IMR-90 (cell line): ENCODE results near the gene RAPGEF1. TPM values are rescaled to one million over a fixed set of nuclear protein-coding genes. Genes with fewer than 3 reads are reported as not detected.
A peak's percentile ranks its signal among the peaks of the same experiment; 100 is the strongest.

Experiments used
- ATAC-seq: fragments of 200-7000 bp; cut with Tn5 transposase; 2 replicates; pipeline ENCODE4 v1.9.1; 2020; ENCODE audit warnings: low read depth, mild to moderate bottlenecking, moderate library complexity
- BruUV-seq: library from RNA; stranded (reverse); fragments of 400-500 nt; replicated peaks from 2 replicates; lab custom pipeline; 2021; lab: Mats Ljungman, UMichigan
- CTCF ChIA-PET: fragments of 300-600 bp; formaldehyde crosslinking; extraction: SDS; loops from one replicate; lab custom pipeline; 2021; ENCODE audit warnings: antibody characterized with exemption; lab: Yijun Ruan, JAX
- POLR2A ChIA-PET: fragments of 300-600 bp; sonication (Branson Sonifier 250); formaldehyde crosslinking; loops from one replicate; lab custom pipeline; 2022; ENCODE audit warnings: antibody characterized with exemption; ENCODE audit not compliant: unreplicated experiment; lab: Charles Lee
- DNase-seq: peaks from one replicate; pipeline ENCODE4 v3.0.0; 2013
- H2AFZ ChIP-seq: replicated peaks from 2 replicates; pipeline ENCODE3; 2013; ENCODE audit warnings: low read length, mild to moderate bottlenecking; ENCODE audit not compliant: poor library complexity
- H2AK5ac ChIP-seq: 2 replicates; pipeline ENCODE4 v1.6.1; 2013; ENCODE audit warnings: low read depth, low read length, inconsistent platforms
- H2AK9ac ChIP-seq: replicated peaks from 2 replicates; pipeline ENCODE3; 2013; ENCODE audit warnings: mild to moderate bottlenecking, low read depth, low read length, moderate library complexity; ENCODE audit not compliant: poor library complexity
- H2BK120ac ChIP-seq: 2 replicates; pipeline ENCODE4 v1.6.1; 2013; ENCODE audit warnings: low read depth, low read length, inconsistent platforms
- H2BK15ac ChIP-seq: 3 replicates; pipeline ENCODE4 v1.6.1; 2013; ENCODE audit warnings: low read depth, low read length, inconsistent platforms
- H2BK20ac ChIP-seq: 2 replicates; pipeline ENCODE4 v1.6.1; 2013; ENCODE audit warnings: low read depth, mild to moderate bottlenecking, inconsistent platforms, low read length, moderate library complexity
- H2BK5ac ChIP-seq: 2 replicates; pipeline ENCODE4 v1.6.1; 2013; ENCODE audit warnings: mild to moderate bottlenecking, low read depth, low read length, inconsistent platforms; ENCODE audit not compliant: poor library complexity, severe bottlenecking
- H3K14ac ChIP-seq: replicated peaks from 2 replicates; pipeline ENCODE4 v1.6.1; 2013; ENCODE audit warnings: low read depth, low read length, inconsistent platforms
- H3K18ac ChIP-seq: 2 replicates; pipeline ENCODE4 v1.6.1; 2013; ENCODE audit warnings: low read depth, low read length, control low read depth
- H3K23ac ChIP-seq: 2 replicates; pipeline ENCODE4 v1.6.1; 2013; ENCODE audit warnings: low read depth, low read length, inconsistent platforms
- H3K27ac ChIP-seq: 2 replicates; pipeline ENCODE4 v1.5.1; 2013; ENCODE audit warnings: mild to moderate bottlenecking, control low read depth, low read length; ENCODE audit not compliant: insufficient read depth
- H3K27me3 ChIP-seq: 2 replicates; pipeline ENCODE4 v1.6.1; 2013; ENCODE audit warnings: low read length; ENCODE audit not compliant: control insufficient read depth, insufficient read depth
- H3K36me3 ChIP-seq: 2 replicates; pipeline ENCODE4 v1.6.1; 2013; ENCODE audit warnings: low read length, mixed read lengths; ENCODE audit not compliant: control insufficient read depth, insufficient read depth
- H3K4ac ChIP-seq: 2 replicates; pipeline ENCODE4 v1.6.1; 2013; ENCODE audit warnings: low read depth, low read length, inconsistent platforms
- H3K4me1 ChIP-seq: 2 replicates; pipeline ENCODE4 v1.6.1; 2013; ENCODE audit warnings: low read length, mixed read lengths; ENCODE audit not compliant: control insufficient read depth, insufficient read depth
- H3K4me2 ChIP-seq: 2 replicates; pipeline ENCODE4 v1.6.1; 2013; ENCODE audit warnings: low read depth, mild to moderate bottlenecking, control low read depth, low read length, moderate library complexity
- H3K4me3 ChIP-seq: 2 replicates; pipeline ENCODE4 v1.5.1; 2013; ENCODE audit warnings: low read depth, mild to moderate bottlenecking, control low read depth, low read length, moderate library complexity; ENCODE audit not compliant: insufficient read depth
- H3K56ac ChIP-seq: 2 replicates; pipeline ENCODE4 v1.6.1; 2013; ENCODE audit warnings: low read length, inconsistent platforms; ENCODE audit not compliant: insufficient read depth; ENCODE audit errors: extremely low read depth
- H3K79me1 ChIP-seq, 2 experiments: 2 replicates each; pipeline ENCODE4 v1.6.1; 2013; ENCODE audit warnings: low read length in 2 of 2, inconsistent platforms in 1 of 2, low read depth in 1 of 2
- H3K9ac ChIP-seq: 2 replicates; pipeline ENCODE4 v1.6.1; 2013; ENCODE audit warnings: low read depth, low read length, control low read depth
- H3K9me1 ChIP-seq: 2 replicates; pipeline ENCODE4 v1.6.1; 2013; ENCODE audit warnings: low read length, inconsistent platforms; ENCODE audit not compliant: insufficient read depth
- H3K9me3 ChIP-seq: 2 replicates; pipeline ENCODE4 v1.6.1; 2013; ENCODE audit warnings: low read length; ENCODE audit not compliant: control insufficient read depth, insufficient read depth
- H4K20me1 ChIP-seq: 2 replicates; pipeline ENCODE4 v1.6.1; 2013; ENCODE audit warnings: low read length, inconsistent platforms; ENCODE audit not compliant: insufficient read depth
- H4K5ac ChIP-seq: 2 replicates; pipeline ENCODE4 v1.6.1; 2013; ENCODE audit warnings: mild to moderate bottlenecking, low read depth, low read length, control low read depth
- H4K8ac ChIP-seq, 2 experiments: 2 replicates each; pipeline ENCODE4 v1.6.1; 2013; ENCODE audit warnings: low read depth in 2 of 2, low read length in 2 of 2, control low read depth in 1 of 2, inconsistent platforms in 1 of 2
- H4K91ac ChIP-seq: 2 replicates; pipeline ENCODE4 v1.6.1; 2013; ENCODE audit warnings: low read depth, low read length, inconsistent platforms; ENCODE audit not compliant: insufficient read depth
- CEBPB ChIP-seq: IDR thresholded peaks from 2 replicates; pipeline ENCODE4 v1.6.1; 2012; ENCODE audit warnings: low read depth, low read length, improper control_type of control experiment
- RAD21 ChIP-seq: IDR thresholded peaks from 2 replicates; pipeline ENCODE4 v1.6.1; 2012; ENCODE audit warnings: low read length, improper control_type of control experiment
- RCOR1 ChIP-seq: IDR thresholded peaks from 2 replicates; pipeline ENCODE4 v1.6.1; 2012; ENCODE audit warnings: mild to moderate bottlenecking, low read length, improper control_type of control experiment; ENCODE audit not compliant: insufficient replicate concordance
- RFX5 ChIP-seq: IDR thresholded peaks from 2 replicates; pipeline ENCODE4 v1.8.0; 2012; ENCODE audit warnings: low read depth, mild to moderate bottlenecking, low read length, moderate library complexity
- SMC3 ChIP-seq: fragments of 150-350 bp; IDR thresholded peaks from 2 replicates; pipeline ENCODE4 v1.6.1; 2016; ENCODE audit warnings: low read depth, mild to moderate bottlenecking, antibody characterized with exemption, low read length, moderate library complexity
- WGBS, 2 experiments: methylation state at CpG; one replicate each; pipeline versions ENCODE4 v1.1.5 to v1.1.7; 2013; ENCODE audit warnings: missing lambda C conversion rate in 2 of 2; ENCODE audit not compliant: insufficient read length in 1 of 2; ENCODE audit errors: extremely low coverage in 2 of 2; 5-methylcytosine and 5-hydroxymethylcytosine counted together
- dilution Hi-C: fragments of 300-500 bp; cut with HindIII; formaldehyde crosslinking; loops from one replicate; pipeline ENCODE4 v1.14.3; 2018; ENCODE audit warnings: low sequenced_read_pairs; ENCODE audit not compliant: unreplicated experiment
- in situ Hi-C: fragments of 300-500 bp; cut with MboI; formaldehyde crosslinking; loops from 3 replicates; pipeline ENCODE4 v1.14.3; 2019; ENCODE audit warnings: low sequenced_read_pairs, inconsistent platforms, mixed read lengths
- intact Hi-C: fragments of 100-400 bp; cut with micrococcal nuclease; formaldehyde crosslinking; loops from 2 replicates; pipeline ENCODE4 v1.10.0; 2022
- polyA plus RNA-seq, 3 experiments: library from polyadenylated mRNA; depleted of rRNA; stranded (reverse); fragments of >200 nt; gene quantifications; 2 replicates each; pipeline ENCODE4 v1.2.3, GENCODE V29; 2012; ENCODE audit warnings: low replicate concordance in 1 of 3
- total RNA-seq: library from RNA; depleted of rRNA; stranded (reverse); fragments of >200 nt; gene quantifications from 2 replicates; pipeline ENCODE4 v1.2.3, GENCODE V29; 2012
- TF ChIP-seq, protein P1 (sequence below): fragments of 150-350 bp; IDR thresholded peaks from 2 replicates; pipeline ENCODE4 v1.6.1; 2016; ENCODE audit warnings: low read depth, mild to moderate bottlenecking, low read length, moderate library complexity, borderline replicate concordance

RAPGEF1 gene
- total and polyA plus RNA-seq, 2 of the 4 experiments (the other 2 are of a cell fraction) = 13.1 to 22.3 TPM

- no peak for DNase-seq
- H3K23ac ChIP-seq = no peak overlapping the region
- no peak overlapping the region for H3K9ac ChIP-seq
- H4K5ac ChIP-seq = no peak overlapping the region
- peaks cover 17 to 29% of the 10 kb centered on the region in 2 experiments; a peak in 3 of 4 replicates for H3K79me1 ChIP-seq
- peaks cover 10% of the 10 kb centered on the region for H3K4me1 ChIP-seq
- TF ChIP-seq, protein P1, sequence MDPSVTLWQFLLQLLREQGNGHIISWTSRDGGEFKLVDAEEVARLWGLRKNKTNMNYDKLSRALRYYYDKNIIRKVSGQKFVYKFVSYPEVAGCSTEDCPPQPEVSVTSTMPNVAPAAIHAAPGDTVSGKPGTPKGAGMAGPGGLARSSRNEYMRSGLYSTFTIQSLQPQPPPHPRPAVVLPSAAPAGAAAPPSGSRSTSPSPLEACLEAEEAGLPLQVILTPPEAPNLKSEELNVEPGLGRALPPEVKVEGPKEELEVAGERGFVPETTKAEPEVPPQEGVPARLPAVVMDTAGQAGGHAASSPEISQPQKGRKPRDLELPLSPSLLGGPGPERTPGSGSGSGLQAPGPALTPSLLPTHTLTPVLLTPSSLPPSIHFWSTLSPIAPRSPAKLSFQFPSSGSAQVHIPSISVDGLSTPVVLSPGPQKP = no peak
- TF ChIP-seq CEBPB (no peak), SMC3 (no peak), RFX5 (no peak), RCOR1 (no peak), RAD21 (no peak)
- H2BK5ac ChIP-seq = no peak overlapping the region
- POLR2A ChIA-PET = no interaction called here
- peaks cover 26% of the 10 kb centered on the region for H4K20me1 ChIP-seq
- no peaks in the 10 kb centered on the region for H3K9me3 ChIP-seq
- H3K27ac ChIP-seq = no peak overlapping the region
- H3K18ac ChIP-seq = no peak overlapping the region
- CTCF ChIA-PET = interaction anchor here (0.8 to 1.7 kb wide), 5 partner anchors 79 to 149 kb away, joined by 4 to 9 read pairs (median 5); no protein-coding TSS in a partner anchor
- no peaks in the 10 kb centered on the region for H3K36me3 ChIP-seq
- H3K27me3 ChIP-seq = no peaks in the 10 kb centered on the region
- H2AFZ ChIP-seq = no peak overlapping the region
- no peak overlapping the region for H2BK120ac ChIP-seq
- H2AK5ac ChIP-seq = 0 out of 2 replicates have a peak overlapping the region, but pooled peaks have one; percentile 8
- in situ Hi-C loops (loop anchor here (5.0 to 10.0 kb wide), 2 partner anchors 149 to 236 kb away; partner anchors contain the start of gene POMT1), dilution Hi-C loops (no loop called here), intact Hi-C loops (no loop called here)
- H3K9me1 ChIP-seq = peaks cover 6% of the 10 kb centered on the region; the same call in 1 of the 2 replicates
- H3K56ac ChIP-seq = no peak overlapping the region
- no peak for ATAC-seq
- H3K4ac ChIP-seq = no peak overlapping the region
- no peak overlapping the region for H2AK9ac ChIP-seq
- no peak overlapping the region for H3K14ac ChIP-seq
- no peak overlapping the region for H3K4me2 ChIP-seq
- H3K4me3 ChIP-seq = no peak overlapping the region
- no peak overlapping the region for H2BK20ac ChIP-seq
- no peak overlapping the region for H2BK15ac ChIP-seq
- H4K91ac ChIP-seq = no peak overlapping the region
- H4K8ac ChIP-seq = no peak overlapping the region
- no TSS peak for BruUV-seq
- 100% methylated on average over 2 of the region's 5 CpGs; no CpG with 5 or more reads in 1 of the 2 experiments for WGBS, 2 experiments
These were observed 1.0 kb upstream of the RAPGEF1 start for GRCh38 chr9:131740898-131741297.
